GM19468 (cell line): ENCODE data around the gene AKR1C8.
"Not testable (repeated sequence)": the region's sequence is repeated elsewhere in the genome, so short reads cannot be mapped to it uniquely, and the experiment has no call there.

ENCODE experiments used
- ATAC-seq: cut with Tn5 transposase; IDR thresholded peaks from one replicate; pipeline ENCODE4 v1.9.1; 2021; ENCODE audit warnings: mild to moderate bottlenecking, moderate library complexity, moderate number of reproducible peaks; ENCODE audit not compliant: unreplicated experiment; ENCODE audit errors: extremely low read depth

AKR1C8 gene

DNA sequence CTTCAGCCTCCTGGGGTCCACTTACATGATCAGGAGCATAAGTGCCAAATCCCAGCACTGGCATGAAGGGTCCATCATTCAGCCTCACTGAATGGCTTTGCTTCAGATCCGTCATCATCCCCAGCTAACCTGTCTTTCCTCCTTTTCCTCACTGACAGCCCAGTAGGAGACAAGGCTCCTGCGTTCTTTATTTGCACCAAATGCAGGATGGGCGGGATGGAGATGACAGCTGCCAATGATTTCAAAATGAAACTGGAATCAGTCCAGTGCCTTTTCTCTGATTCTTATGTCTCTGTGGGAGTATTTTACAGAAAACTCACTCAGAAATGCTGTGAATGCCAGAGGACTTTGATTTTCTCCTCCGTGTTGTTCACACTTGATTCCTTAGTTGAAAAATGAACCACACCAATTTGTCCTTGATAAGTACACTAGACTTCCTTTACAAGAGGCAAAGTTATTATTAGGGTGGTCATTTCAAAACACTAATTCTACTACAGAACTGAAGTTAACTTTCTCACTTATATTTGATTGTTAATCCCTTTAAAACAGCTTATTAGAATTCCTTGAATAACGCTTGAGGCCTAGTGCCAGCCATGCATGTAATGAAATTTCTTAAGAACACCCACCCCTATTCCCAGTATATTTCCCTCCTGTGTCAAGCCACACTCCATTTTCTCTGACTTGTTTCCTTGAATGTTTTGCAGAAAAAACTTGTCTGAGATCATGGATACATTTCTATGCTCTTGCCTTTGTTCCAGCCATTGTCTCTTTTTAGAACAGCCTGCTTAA lies at the start of gene AKR1C8:
TSS of gene AKR1C8 (minus strand) at position 164 of the 789 bp plus-strand sequence. CDS start at position 118, 46 bp downstream.
- ATAC-seq = no peak

- no peak for ATAC-seq
Measured at GRCh38 chr10:5234106-5234860, 49.3 kb upstream of the AKR1C8 start.

DNA sequence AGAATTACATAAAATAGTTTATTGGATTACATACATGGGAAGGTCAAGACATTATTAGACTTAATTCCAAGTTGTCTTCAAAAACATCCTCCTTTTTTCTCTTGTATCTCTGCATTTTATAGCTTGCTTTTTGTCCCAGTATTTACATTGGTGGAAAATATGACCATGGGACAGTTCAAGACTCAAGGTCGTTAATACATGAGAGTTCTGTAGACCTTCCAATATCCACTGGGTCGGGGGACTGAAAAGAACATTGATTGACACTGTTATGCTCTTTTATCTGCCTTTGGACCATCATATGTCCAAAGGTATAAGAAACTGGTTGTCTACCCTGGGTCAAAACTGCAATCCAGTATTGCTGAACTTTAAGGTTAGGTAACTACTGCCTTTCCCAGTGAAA lies 48.4 kb upstream of the AKR1C8 start:
- ATAC-seq = no peak

DNA sequence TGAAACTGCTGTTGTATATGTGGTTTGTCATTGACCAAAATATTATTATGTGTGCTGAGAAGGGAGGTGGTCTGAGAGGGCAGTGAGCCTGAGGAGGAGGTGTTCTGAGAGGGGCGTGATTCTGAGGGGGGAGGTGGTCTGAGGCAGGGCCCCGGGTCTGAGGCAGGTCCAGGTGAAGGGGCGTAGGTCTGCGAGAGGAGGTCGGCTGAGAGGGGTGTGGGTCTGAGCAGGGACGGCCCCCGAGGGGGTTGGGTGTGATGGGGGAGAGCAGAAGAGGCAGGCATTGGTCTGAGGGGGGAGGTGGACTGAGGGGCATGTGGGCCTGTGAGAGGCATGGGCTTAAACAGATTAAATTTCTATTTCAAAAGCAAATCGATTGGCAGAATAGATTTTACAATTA lies 44.1 kb upstream of the AKR1C8 start:
- ATAC-seq = no peak

DNA sequence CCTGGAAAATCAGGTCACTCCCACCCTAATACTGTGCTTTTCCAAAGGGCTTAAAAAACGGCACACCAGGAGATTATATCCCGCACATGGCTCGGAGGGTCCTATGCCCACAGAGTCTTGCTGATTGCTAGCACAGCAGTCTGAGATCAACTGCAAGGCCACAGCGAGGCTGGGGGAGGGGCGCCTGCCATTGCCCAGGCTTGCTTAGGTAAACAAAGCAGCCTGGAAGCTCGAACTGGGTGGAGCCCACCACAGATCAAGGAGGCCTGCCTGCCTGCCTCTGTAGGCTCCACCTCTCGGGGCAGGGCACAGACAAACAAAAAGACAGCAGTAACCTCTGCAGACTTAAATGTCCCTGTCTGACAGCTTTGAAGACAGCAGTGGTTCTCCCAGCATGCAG lies 38.0 kb upstream of the AKR1C8 start:
- not testable (repeated sequence) for ATAC-seq

GRCh38 chr10:5219262-5219661 lies 34.3 kb upstream of the AKR1C8 start:
- ATAC-seq = no peak

DNA sequence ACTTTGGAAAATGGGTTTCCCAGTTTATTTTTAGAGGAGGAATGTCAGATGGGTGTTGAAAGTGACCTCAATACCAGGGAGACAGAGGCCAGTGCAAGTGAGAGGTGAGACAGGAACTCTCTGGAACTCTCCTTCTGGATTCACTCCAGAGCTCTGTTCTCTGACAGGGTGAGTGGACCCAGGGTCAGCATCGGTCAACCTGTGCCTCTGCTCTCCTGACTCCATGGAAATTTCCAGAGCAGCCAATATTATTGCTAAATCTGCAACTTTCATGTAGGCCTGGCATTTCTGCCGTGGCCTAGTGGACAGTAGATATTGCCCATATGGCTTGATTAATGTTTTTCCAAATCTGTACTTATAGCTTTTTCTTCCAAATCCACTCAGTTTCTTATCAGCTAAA lies 31.9 kb upstream of the AKR1C8 start:
- ATAC-seq = no peak

DNA sequence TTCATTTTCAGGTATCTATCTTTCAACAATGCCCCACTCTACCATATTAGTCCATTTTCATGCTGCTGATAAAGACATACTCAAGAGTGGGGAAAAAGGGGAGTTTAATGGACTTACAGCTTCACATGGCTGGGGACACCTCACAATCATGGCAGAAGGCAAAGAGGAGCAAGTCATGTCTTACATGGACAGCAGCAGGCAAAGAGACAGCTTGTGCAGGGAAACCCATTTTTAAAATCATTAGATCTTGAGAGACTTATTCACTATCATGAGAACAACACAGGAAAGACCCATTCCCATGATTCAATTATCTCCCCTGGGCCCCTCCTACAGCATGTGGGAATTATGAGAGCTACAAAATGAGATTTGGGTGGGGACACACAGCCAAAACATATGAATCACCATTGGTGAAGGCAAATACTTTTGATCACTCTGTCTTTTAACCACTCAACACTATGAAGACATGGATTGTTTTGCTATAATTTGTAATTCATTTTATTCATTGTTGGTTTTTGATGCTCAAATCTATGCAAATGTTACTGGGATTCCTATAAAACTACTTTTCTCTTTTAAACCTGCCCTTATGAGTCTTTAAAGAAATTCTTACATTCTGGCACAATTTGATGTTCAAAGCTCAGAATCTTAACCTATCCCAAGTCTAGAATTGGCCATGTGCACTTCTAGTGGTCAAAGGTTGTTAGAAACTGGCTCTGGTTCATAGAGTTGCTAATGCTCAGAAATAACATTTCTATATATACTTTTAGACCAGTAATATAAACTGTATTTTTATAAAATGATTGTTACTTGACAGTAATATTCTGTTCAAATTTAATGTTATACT lies 27.0 kb upstream of the AKR1C8 start:
- ATAC-seq = no peak

DNA sequence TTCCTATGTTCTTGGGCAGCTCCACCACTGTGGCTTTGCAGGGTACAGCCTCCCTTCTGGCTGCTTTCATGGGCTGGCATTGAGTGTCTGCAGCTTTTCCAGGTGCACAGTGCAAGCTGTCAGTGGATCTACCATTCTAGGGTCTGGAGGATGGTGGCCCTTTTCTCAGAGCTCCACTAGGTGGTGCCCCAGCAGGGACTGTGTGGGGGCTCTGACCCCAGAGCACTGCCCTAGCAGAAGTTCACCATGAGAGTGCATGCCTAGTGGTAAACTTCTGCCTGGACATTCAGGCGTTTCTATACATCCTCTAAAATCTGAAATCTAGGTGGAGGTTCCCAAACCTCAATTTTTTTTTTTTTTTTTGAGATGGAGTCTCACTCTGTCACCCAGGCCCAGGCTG lies 25.3 kb upstream of the AKR1C8 start:
- ATAC-seq = not testable (repeated sequence)

- ATAC-seq = not testable (repeated sequence)
Measured at GRCh38 chr10:5209776-5210175, 24.8 kb upstream of the AKR1C8 start.

DNA sequence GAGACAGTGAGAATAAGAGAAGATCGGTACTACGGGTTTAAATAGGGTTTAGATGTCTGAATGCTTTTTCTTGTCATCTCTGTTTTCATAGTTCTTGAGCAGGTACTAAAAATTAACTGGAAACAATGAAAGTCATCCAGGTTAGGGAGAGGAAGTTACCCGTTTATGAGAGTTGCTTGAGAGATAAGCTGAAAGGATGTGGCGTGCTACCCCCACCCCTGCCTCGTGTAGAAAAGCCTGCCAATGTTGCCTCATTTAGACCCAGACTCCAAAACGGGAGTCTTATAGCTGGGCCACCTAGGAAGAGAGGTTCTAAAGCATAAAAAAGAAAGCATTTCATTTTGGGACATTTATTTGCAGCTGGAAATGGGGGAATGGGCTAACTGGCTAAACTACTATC lies 21.8 kb upstream of the AKR1C8 start:
- no peak for ATAC-seq

- ATAC-seq = no peak
Measured at GRCh38 chr10:5199398-5199797, 14.4 kb upstream of the AKR1C8 start.

- no peak for ATAC-seq
Measured at GRCh38 chr10:5198386-5198785, 13.4 kb upstream of the AKR1C8 start.

GRCh38 chr10:5196702-5197113 lies 11.8 kb upstream of the AKR1C8 start, which contains the start of gene AKR1C4:
Gene AKR1C4, plus strand, starts transcription at chr10:5196837. Its CDS starts 31 bp downstream, at chr10:5196868.
- ATAC-seq = no peak

DNA sequence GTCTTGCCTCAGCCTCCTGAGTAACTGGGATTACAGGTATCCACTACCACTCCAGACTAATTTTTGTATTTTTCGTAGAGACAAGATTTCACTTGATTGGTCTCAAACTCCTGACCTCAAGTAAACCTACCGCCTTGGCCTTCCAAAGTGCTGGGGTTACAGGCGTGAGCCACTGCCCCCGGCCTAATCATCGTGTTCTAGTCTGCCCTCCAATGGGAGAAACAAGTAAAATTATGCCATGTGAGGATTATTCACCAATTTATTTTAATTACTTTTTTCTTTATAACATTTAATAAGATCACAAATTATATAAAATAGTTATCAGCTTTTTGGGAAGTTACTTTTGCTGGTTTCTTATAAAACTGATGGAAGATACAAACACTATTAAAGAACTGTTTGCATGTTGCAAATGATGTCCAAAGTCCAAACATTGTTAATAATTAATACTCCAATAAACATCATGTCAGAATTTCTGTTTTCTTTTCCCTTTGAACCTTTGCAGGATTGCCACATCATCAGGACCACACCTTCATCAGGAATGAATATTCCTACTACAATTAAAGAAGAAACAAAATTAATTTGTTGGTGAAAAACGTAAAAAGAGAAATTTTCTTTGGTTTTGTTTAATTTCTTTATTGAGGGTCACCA lies 10.9 kb upstream of the AKR1C8 start:
- no peak for ATAC-seq

- no peak for ATAC-seq
Measured at GRCh38 chr10:5194431-5194830, 9.5 kb upstream of the AKR1C8 start.

DNA sequence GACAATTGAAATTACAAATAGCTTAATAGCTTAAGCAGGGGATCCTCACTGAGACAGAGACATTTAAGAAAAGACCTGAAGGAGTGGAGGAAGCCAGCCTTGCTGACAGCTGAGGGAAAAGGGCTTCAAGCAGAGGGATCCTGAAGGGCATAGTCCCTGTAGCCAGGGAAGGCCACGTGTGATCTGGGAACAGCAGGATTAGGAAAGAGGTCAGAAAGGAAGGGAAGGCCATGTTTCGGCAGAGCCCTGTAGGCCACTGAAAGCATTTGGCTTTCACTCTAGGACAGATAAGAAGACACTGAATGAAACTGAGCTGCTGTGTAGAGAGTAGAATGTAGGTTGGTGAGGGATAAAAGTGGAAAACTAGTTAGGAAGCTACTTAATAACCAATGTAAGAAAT lies 3.4 kb upstream of the AKR1C8 start:
- no peak for ATAC-seq

GRCh38 chr10:5187867-5188266 lies 2.9 kb upstream of the AKR1C8 start:
- ATAC-seq = no peak

- no peak for ATAC-seq
Measured at GRCh38 chr10:5183923-5184322, 1.0 kb downstream of the AKR1C8 start.

DNA sequence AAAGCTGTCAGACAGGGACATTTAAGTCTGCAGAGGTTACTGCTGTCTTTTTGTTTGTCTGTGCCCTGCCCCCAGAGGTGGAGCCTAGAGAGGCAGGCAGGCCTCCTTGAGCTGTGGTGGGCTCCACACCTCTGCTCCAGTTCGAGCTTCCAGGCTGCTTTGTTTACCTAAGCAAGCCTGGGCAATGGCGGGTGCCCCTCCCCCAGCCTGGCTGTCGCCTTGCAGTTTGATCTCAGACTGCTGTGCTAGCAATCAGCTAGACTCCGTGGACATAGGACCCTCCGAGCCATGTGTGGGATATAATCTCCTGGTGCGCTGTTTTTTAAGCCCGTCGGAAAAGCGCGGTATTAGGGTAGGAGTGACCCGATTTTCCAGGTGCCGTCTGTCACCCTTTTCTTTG lies 4.4 kb downstream of the AKR1C8 start:
- not testable (repeated sequence) for ATAC-seq
